Smooth muscle cell (in vitro differentiated cells): ENCODE measurements around the gene MEIKIN. TPM values are rescaled to one million over a fixed set of nuclear protein-coding genes. Genes with fewer than 3 reads are reported as not detected.

Source experiments
- DNase-seq: peaks from one replicate; lab custom pipeline; 2025; ENCODE audit not compliant: unreplicated experiment; lab: John Stamatoyannopoulos, UW
- H2AFZ ChIP-seq: fragments of 200-600 bp; sonication (generic); 2 replicates; pipeline ENCODE4 v1.6.0; 2016; ENCODE audit warnings: antibody characterized with exemption, low read depth, mild to moderate bottlenecking
- H3F3A ChIP-seq: fragments of 200-600 bp; sonication (generic); 2 replicates; pipeline ENCODE4 v1.6.0; 2017; ENCODE audit warnings: antibody characterized with exemption, low read depth
- H3K27ac ChIP-seq: fragments of 200-600 bp; sonication (generic); 2 replicates; pipeline ENCODE4 v1.5.1; 2016; ENCODE audit warnings: low read depth, mild to moderate bottlenecking
- H3K27me3 ChIP-seq: fragments of 200-600 bp; sonication (generic); 2 replicates; pipeline ENCODE4 v1.6.1; 2016; ENCODE audit warnings: low read depth, mild to moderate bottlenecking
- H3K36me3 ChIP-seq: fragments of 200-600 bp; sonication (generic); 2 replicates; pipeline ENCODE4 v1.5.1; 2016; ENCODE audit warnings: low read depth
- H3K4me1 ChIP-seq: fragments of 200-600 bp; sonication (generic); 2 replicates; pipeline ENCODE4 v1.5.1; 2016; ENCODE audit warnings: low read depth
- H3K4me2 ChIP-seq: fragments of 200-600 bp; sonication (generic); 2 replicates; pipeline ENCODE4 v1.6.0; 2016; ENCODE audit warnings: mild to moderate bottlenecking
- H3K4me3 ChIP-seq: fragments of 200-600 bp; sonication (generic); 2 replicates; pipeline ENCODE4 v1.5.1; 2016; ENCODE audit warnings: mild to moderate bottlenecking
- H3K79me2 ChIP-seq: fragments of 200-600 bp; sonication (generic); 2 replicates; pipeline ENCODE4 v1.6.0; 2016; ENCODE audit warnings: low read depth, mild to moderate bottlenecking
- H3K9ac ChIP-seq: fragments of 200-600 bp; sonication (generic); 2 replicates; pipeline ENCODE4 v1.6.0; 2016; ENCODE audit warnings: low read depth
- H3K9me3 ChIP-seq: fragments of 200-600 bp; sonication (generic); replicated peaks from 2 replicates; pipeline ENCODE4 v1.5.1; 2016; ENCODE audit warnings: low read depth
- H4K20me1 ChIP-seq: fragments of 200-600 bp; sonication (generic); 2 replicates; pipeline ENCODE4 v1.6.0; 2016; ENCODE audit warnings: low read depth
- WGBS: methylation state at CpG from one replicate; pipeline ENCODE4 v1.1.7; 2016; ENCODE audit warnings: low lambda C conversion rate; 5-methylcytosine and 5-hydroxymethylcytosine counted together
- polyA plus RNA-seq: library from polyadenylated mRNA; unstranded; fragments of >200 nt; fragmentation: Nextera tagmentation; extraction: Ambion mirVana; gene quantifications from 2 replicates; pipeline ENCODE4 v1.2.1, GENCODE V29; 2016
- total RNA-seq: library from RNA; depleted of rRNA; stranded (reverse); fragments of >200 nt; gene quantifications from 2 replicates; pipeline ENCODE4 v1.2.3, GENCODE V29; 2014
- TF ChIP-seq, protein P1 (sequence below): fragments of 200-600 bp; sonication (generic); IDR thresholded peaks from 2 replicates; pipeline ENCODE4 v1.5.1; 2017; ENCODE audit warnings: borderline replicate concordance, mild to moderate bottlenecking, antibody characterized with exemption; ENCODE audit not compliant: insufficient read depth, poor library complexity, severe bottlenecking

The MEIKIN gene
- total and polyA plus RNA-seq, 2 experiments from 2014 or later, result not detected

DNA sequence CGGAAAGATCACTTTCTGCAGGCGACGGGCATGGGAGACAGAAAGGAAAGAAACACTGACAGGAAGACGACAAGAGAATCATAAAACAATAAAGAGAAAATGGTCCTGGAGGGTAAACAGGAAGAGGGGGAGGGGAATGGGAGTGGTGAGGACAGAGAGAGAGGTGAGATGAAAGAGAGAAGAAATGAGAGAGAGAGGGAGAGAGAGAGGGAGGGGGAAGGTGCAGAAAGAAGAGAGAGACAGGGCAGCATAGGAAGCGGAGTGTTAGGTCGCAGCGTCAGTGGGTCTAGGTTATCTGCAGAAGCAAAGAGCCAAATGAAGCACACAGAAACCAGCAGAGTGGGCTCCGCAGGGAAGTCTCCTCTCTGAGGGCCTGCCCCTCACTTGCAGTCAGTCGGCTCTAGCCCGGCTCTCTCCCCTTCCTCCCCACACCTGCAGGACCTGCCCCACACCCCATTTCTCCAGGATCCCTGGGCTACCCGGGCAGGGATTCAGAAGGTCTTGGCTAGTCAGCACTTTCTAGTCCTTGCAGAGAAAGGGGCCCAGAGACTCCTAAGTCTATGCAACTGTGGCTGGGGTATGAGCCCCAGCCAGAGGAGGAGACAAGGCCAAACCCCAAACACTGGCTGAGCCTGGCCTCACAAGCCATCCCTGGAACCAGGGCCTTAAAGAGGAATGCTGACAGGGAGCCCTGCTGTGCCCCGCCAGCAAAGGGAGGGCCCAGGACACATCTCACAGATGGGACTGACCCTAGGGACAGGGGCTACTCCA lies 29.7 kb upstream of the MEIKIN start:
- Histone ChIP-seq H3K9ac (no peak overlapping the region), H3K4me1 (no peaks in the 10 kb centered on the region), H3K9me3 (no peaks in the 10 kb centered on the region), H3K4me2 (no peak overlapping the region), H3K27me3 (no peaks in the 10 kb centered on the region), H3F3A (no peaks in the 10 kb centered on the region), H2AFZ (no peak overlapping the region), H3K27ac (no peak overlapping the region), H3K36me3 (no peaks in the 10 kb centered on the region), H3K4me3 (no peak overlapping the region), H3K79me2 (no peaks in the 10 kb centered on the region), H4K20me1 (no peaks in the 10 kb centered on the region)
- TF ChIP-seq, protein P1, sequence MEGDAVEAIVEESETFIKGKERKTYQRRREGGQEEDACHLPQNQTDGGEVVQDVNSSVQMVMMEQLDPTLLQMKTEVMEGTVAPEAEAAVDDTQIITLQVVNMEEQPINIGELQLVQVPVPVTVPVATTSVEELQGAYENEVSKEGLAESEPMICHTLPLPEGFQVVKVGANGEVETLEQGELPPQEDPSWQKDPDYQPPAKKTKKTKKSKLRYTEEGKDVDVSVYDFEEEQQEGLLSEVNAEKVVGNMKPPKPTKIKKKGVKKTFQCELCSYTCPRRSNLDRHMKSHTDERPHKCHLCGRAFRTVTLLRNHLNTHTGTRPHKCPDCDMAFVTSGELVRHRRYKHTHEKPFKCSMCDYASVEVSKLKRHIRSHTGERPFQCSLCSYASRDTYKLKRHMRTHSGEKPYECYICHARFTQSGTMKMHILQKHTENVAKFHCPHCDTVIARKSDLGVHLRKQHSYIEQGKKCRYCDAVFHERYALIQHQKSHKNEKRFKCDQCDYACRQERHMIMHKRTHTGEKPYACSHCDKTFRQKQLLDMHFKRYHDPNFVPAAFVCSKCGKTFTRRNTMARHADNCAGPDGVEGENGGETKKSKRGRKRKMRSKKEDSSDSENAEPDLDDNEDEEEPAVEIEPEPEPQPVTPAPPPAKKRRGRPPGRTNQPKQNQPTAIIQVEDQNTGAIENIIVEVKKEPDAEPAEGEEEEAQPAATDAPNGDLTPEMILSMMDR, result no peak
- DNase-seq, result no peak
- WGBS, result 52% methylated on average over 12 of the region's 12 CpGs

- Histone ChIP-seq H3K36me3 (no peaks in the 10 kb centered on the region), H3K9ac (no peak overlapping the region), H2AFZ (no peak overlapping the region), H3K27me3 (no peaks in the 10 kb centered on the region), H3K4me2 (no peak overlapping the region), H3K4me1 (no peaks in the 10 kb centered on the region), H3K27ac (no peak overlapping the region), H4K20me1 (no peaks in the 10 kb centered on the region), H3K79me2 (no peaks in the 10 kb centered on the region), H3F3A (no peaks in the 10 kb centered on the region), H3K4me3 (no peak overlapping the region), H3K9me3 (no peaks in the 10 kb centered on the region)
- TF ChIP-seq, protein P1, result no peak
- no peak for DNase-seq
- 76% methylated on average over 5 of the region's 5 CpGs for WGBS
Observed at GRCh38 chr5:131974622-131974955, 29.1 kb upstream of the MEIKIN start.

DNA sequence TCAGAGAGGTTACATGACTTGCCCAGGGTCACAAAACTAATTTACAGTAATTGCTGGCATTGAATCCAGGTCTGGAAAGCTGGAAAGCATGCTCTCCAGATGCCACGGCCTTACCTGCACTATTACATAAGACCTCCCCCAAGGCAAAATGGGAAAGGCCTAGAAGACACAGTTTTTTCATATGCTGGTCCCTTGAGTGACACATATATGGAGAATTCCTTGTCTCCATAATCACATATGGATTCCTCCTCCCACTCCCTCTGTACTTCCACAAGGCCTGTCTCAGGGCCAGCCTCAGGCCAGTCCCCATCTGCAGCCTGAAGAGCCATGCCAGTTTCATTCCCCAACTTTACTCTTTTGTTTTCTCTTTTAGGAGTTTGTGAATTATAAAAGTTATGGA lies 28.6 kb upstream of the MEIKIN start:
- no peak for DNase-seq
- WGBS, result 81% methylated on average over 1 of the region's 1 CpG

More for the DNA sequence above, 28.6 kb upstream of the MEIKIN start:
- H3K4me1 ChIP-seq, result no peaks in the 10 kb centered on the region
- no peak overlapping the region for H3K27ac ChIP-seq
- H3K36me3 ChIP-seq, result no peaks in the 10 kb centered on the region
- H3K9me3 ChIP-seq, result no peaks in the 10 kb centered on the region
- no peak overlapping the region for H3K9ac ChIP-seq
- H3K27me3 ChIP-seq, result no peaks in the 10 kb centered on the region
- H3K4me2 ChIP-seq, result no peak overlapping the region
- TF ChIP-seq, protein P1, result no peak
- no peaks in the 10 kb centered on the region for H3K79me2 ChIP-seq
- H4K20me1 ChIP-seq, result no peaks in the 10 kb centered on the region
- no peak overlapping the region for H3K4me3 ChIP-seq
- H3F3A ChIP-seq, result no peaks in the 10 kb centered on the region
- H2AFZ ChIP-seq, result no peak overlapping the region
